SU-DHL-6 (cell line): ENCODE results near the gene NTRK2.

Source experiments
- H2AFZ ChIP-seq: fragments of 200-600 bp; sonication (generic); 2 replicates; pipeline ENCODE4 v1.6.1; 2014; ENCODE audit warnings: low read depth, mild to moderate bottlenecking, moderate library complexity, mixed read lengths, antibody characterized with exemption, low read length; ENCODE audit not compliant: severe bottlenecking
- H3F3A ChIP-seq: fragments of 200-600 bp; shearing (Covaris generic); 2 replicates; pipeline ENCODE4 v1.6.0; 2016; ENCODE audit warnings: antibody characterized with exemption, mild to moderate bottlenecking; ENCODE audit not compliant: insufficient read depth
- H3K27ac ChIP-seq: fragments of 200-600 bp; sonication (generic); 2 replicates; pipeline ENCODE4 v1.5.1; 2016; ENCODE audit warnings: low read depth, mild to moderate bottlenecking, low read length, moderate library complexity, mixed read lengths
- H3K27me3 ChIP-seq: fragments of 200-600 bp; sonication (generic), shearing (Covaris generic); 2 replicates; pipeline ENCODE4 v1.6.0; 2014; ENCODE audit warnings: mild to moderate bottlenecking, low read length
- H3K36me3 ChIP-seq: fragments of 200-600 bp; sonication (generic); 2 replicates; pipeline ENCODE4 v1.6.1; 2014; ENCODE audit warnings: mild to moderate bottlenecking, low read length, mixed read lengths
- H3K4me2 ChIP-seq: fragments of 300-600, 200-600 bp; shearing (Covaris generic), sonication (generic); 2 replicates; pipeline ENCODE4 v1.6.0; 2014; ENCODE audit warnings: low read length, low read depth, mild to moderate bottlenecking; ENCODE audit not compliant: poor library complexity, severe bottlenecking
- H3K4me3 ChIP-seq: fragments of 200-600 bp; sonication (generic); 2 replicates; pipeline ENCODE4 v1.5.1; 2014; ENCODE audit warnings: antibody characterized with exemption, low read length, mild to moderate bottlenecking, mixed read lengths; ENCODE audit not compliant: insufficient read depth, poor library complexity, severe bottlenecking
- H3K79me2 ChIP-seq: fragments of 200-600 bp; sonication (generic); 2 replicates; pipeline ENCODE4 v1.6.1; 2014; ENCODE audit warnings: mild to moderate bottlenecking, low read length, moderate library complexity; ENCODE audit not compliant: insufficient read depth
- H3K9ac ChIP-seq: fragments of 200-600 bp; sonication (generic); 2 replicates; pipeline ENCODE4 v1.7.0; 2014; ENCODE audit warnings: mild to moderate bottlenecking, low read length
- H3K9me2 ChIP-seq: fragments of 200-600 bp; sonication (generic); replicated peaks from 2 replicates; pipeline ENCODE4 v1.6.1; 2014; ENCODE audit warnings: low read length; ENCODE audit not compliant: insufficient read depth
- H3K9me3 ChIP-seq: fragments of 200-600 bp; sonication (generic); 2 replicates; pipeline ENCODE4 v1.6.1; 2014; ENCODE audit warnings: low read length, mixed read lengths; ENCODE audit not compliant: insufficient read depth
- H4K20me1 ChIP-seq: fragments of 200-600 bp; sonication (generic); 2 replicates; pipeline ENCODE4 v1.6.1; 2014; ENCODE audit warnings: low read depth, mild to moderate bottlenecking, antibody characterized with exemption, low read length, moderate library complexity, mixed read lengths
- EZH2phosphoT487 ChIP-seq: fragments of 200-600 bp; sonication (generic), shearing (Covaris generic); conservative IDR thresholded peaks from 2 replicates; pipeline ENCODE4 v1.6.1; 2018; ENCODE audit warnings: mild to moderate bottlenecking, antibody characterized with exemption, low read length, moderate library complexity, mixed read lengths
- TF ChIP-seq, protein P1 (sequence below): fragments of 200-600 bp; sonication (generic); IDR thresholded peaks from one replicate; pipeline ENCODE4 v1.5.1; 2017; ENCODE audit warnings: antibody characterized with exemption, mild to moderate bottlenecking, low read length, moderate library complexity; ENCODE audit not compliant: insufficient read depth, poor library complexity, severe bottlenecking

Gene NTRK2

DNA sequence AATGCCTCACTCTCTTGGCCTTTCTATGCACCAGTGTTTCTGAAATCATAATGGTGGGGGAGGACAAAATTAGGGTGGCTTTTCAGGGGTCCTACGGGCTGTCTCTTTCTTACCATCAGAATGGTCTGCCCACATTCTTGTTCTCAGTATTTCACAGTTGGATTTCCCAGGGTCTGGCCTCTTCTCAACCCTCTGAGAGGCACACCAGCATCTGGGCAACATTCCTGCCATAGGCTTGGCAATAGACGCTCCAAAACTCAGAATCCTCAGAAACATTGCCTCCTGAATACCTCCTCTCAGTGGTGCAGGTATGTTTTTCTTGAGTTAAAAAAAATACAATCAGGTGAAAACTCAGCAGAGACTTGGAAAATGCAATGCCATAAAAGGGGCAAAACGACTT is 358.3 kb downstream of the NTRK2 start:
- Histone ChIP-seq H3K9ac (no peak overlapping the region), H3K4me2 (no peak overlapping the region), H3K36me3 (no peaks in the 10 kb centered on the region), H3K79me2 (no peaks in the 10 kb centered on the region), H3K9me2 (no peaks in the 10 kb centered on the region), H2AFZ (no peak overlapping the region), H3K9me3 (no peaks in the 10 kb centered on the region), H3K27ac (no peak overlapping the region), H3K27me3 (no peaks in the 10 kb centered on the region), H3K4me3 (no peak overlapping the region), H3F3A (no peaks in the 10 kb centered on the region), H4K20me1 (no peaks in the 10 kb centered on the region)
- TF ChIP-seq, protein P1, sequence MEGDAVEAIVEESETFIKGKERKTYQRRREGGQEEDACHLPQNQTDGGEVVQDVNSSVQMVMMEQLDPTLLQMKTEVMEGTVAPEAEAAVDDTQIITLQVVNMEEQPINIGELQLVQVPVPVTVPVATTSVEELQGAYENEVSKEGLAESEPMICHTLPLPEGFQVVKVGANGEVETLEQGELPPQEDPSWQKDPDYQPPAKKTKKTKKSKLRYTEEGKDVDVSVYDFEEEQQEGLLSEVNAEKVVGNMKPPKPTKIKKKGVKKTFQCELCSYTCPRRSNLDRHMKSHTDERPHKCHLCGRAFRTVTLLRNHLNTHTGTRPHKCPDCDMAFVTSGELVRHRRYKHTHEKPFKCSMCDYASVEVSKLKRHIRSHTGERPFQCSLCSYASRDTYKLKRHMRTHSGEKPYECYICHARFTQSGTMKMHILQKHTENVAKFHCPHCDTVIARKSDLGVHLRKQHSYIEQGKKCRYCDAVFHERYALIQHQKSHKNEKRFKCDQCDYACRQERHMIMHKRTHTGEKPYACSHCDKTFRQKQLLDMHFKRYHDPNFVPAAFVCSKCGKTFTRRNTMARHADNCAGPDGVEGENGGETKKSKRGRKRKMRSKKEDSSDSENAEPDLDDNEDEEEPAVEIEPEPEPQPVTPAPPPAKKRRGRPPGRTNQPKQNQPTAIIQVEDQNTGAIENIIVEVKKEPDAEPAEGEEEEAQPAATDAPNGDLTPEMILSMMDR, result no peak
- TF ChIP-seq EZH2phosphoT487, result no peak

DNA sequence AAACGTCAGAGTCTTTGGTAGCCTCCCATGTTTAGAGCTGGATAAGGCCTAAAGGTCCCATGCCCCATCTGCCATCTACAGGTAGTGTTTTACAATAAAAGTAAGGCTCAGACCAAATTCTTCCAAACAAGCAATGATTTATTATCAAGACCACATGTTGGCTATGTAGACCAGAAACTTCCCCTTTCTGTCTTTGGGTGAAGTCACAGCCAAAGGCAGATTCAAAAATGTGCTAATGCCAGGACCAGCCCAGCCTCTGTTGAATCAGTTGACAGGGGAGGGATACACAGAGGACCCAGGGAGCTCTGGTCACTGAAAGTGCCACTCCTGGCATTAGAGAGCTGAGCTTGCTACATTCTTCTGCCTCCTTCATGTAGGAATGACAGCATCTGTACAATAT is 360.8 kb downstream of the NTRK2 start:
- H3K4me3 ChIP-seq, result no peak overlapping the region
- H3F3A ChIP-seq, result no peaks in the 10 kb centered on the region
- no peak overlapping the region for H3K9ac ChIP-seq
- H3K4me2 ChIP-seq, result no peak overlapping the region
- no peak overlapping the region for H2AFZ ChIP-seq
- no peaks in the 10 kb centered on the region for H3K27me3 ChIP-seq
- TF ChIP-seq, protein P1, result no peak
- TF ChIP-seq EZH2phosphoT487, result no peak
- H3K9me2 ChIP-seq, result no peaks in the 10 kb centered on the region
- no peaks in the 10 kb centered on the region for H3K79me2 ChIP-seq
- no peaks in the 10 kb centered on the region for H4K20me1 ChIP-seq
- no peaks in the 10 kb centered on the region for H3K9me3 ChIP-seq
- no peaks in the 10 kb centered on the region for H3K36me3 ChIP-seq
- H3K27ac ChIP-seq, result no peak overlapping the region

DNA sequence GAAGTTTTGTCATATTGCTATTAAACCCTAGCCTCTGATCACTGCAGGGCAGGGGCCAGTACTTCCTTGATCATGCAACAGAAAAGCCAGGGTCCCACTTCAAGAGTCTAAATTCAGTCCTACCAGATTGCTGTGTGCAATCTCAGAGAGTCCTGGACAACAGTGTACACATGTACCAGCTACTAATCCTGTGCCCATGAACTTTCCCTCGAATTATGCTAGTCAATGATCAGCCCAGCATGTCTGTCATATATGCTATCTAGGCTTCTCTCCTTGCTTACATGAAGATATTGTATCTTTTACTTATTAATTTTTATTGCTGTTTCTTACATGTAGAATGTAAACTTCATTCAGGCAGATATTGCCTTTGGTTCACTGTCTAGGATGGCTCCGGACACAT is 367.0 kb downstream of the NTRK2 start:
- Histone ChIP-seq H3F3A (no peaks in the 10 kb centered on the region), H3K79me2 (no peaks in the 10 kb centered on the region), H3K4me3 (no peak overlapping the region), H3K9ac (no peak overlapping the region), H3K27me3 (no peaks in the 10 kb centered on the region), H3K9me3 (no peaks in the 10 kb centered on the region), H3K9me2 (no peaks in the 10 kb centered on the region), H4K20me1 (no peaks in the 10 kb centered on the region), H2AFZ (no peak overlapping the region), H3K36me3 (no peaks in the 10 kb centered on the region), H3K4me2 (no peak overlapping the region), H3K27ac (no peak overlapping the region)
- TF ChIP-seq, protein P1, result no peak
- TF ChIP-seq EZH2phosphoT487, result no peak

DNA sequence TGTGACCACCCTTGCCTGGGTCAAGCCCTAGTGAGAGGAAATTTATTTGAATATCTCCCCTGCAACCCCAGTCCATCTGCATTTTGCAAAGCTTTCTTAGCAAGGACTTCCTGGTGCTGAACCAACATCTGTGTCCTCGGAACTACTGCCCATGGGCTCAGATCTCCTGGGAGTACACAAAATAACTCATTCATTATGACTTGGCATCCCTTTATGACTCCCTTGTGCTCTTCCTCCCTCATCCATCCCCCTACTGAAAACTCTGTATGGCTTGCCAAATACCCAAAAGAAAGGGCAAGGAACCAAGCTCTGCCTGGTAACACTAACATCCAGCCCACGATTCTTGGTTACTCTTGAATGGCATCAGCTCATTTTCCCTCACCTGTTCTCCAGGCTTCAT is 368.5 kb downstream of the NTRK2 start:
- Histone ChIP-seq H4K20me1 (no peaks in the 10 kb centered on the region), H3K79me2 (no peaks in the 10 kb centered on the region), H3K9me3 (no peaks in the 10 kb centered on the region), H3F3A (no peaks in the 10 kb centered on the region), H3K9me2 (no peaks in the 10 kb centered on the region), H3K4me2 (no peak overlapping the region), H3K27ac (no peak overlapping the region), H3K9ac (no peak overlapping the region), H3K36me3 (no peaks in the 10 kb centered on the region), H3K27me3 (no peaks in the 10 kb centered on the region), H3K4me3 (no peak overlapping the region), H2AFZ (no peak overlapping the region)
- TF ChIP-seq, protein P1, result no peak
- TF ChIP-seq EZH2phosphoT487, result no peak
